ENCODE measurements around the gene GTF2F2. TPM values are rescaled to one million over a fixed set of nuclear protein-coding genes. Genes with fewer than 3 reads are reported as not detected.

Gene GTF2F2
- total RNA-seq, 2 experiments from 2014 or later: 20.1 to 25.1 TPM

DNA sequence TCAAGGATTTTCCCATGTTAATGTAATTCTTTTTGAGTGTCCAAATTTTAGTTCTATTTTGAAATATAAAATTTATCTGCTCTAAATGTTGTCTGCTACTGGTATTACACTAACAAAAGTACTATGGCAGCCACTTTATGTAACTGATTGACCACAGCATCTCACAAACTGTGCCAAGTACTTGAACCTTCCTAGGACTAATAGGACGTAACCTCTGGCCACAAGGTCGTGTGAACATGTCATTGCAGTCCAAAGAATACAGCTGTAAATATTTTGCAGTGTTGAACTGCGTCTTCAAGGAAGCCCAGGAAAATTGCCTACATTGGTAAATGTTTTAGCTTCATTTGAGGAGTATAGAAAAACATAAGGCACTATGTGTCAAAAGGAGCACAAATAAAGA lies 78.6 kb downstream of the GTF2F2 start:
- no peak overlapping the region for H3K4me3 ChIP-seq (ENCODE audit: low read depth, low read length, poor library complexity, severe bottlenecking)
- no peak overlapping the region for H3K4me2 ChIP-seq (ENCODE audit: low read length)
- H3K36me3 ChIP-seq (ENCODE audit: insufficient read depth, low read length): no peaks in the 10 kb centered on the region
- H4K20me1 ChIP-seq (ENCODE audit: insufficient read depth, low read length): no peaks in the 10 kb centered on the region
- TF ChIP-seq EZH2phosphoT487 (IDR thresholded peaks at IDR 0.05; ENCODE audit: borderline replicate concordance, low read depth, low read length): no peak
- TF ChIP-seq, protein P1, sequence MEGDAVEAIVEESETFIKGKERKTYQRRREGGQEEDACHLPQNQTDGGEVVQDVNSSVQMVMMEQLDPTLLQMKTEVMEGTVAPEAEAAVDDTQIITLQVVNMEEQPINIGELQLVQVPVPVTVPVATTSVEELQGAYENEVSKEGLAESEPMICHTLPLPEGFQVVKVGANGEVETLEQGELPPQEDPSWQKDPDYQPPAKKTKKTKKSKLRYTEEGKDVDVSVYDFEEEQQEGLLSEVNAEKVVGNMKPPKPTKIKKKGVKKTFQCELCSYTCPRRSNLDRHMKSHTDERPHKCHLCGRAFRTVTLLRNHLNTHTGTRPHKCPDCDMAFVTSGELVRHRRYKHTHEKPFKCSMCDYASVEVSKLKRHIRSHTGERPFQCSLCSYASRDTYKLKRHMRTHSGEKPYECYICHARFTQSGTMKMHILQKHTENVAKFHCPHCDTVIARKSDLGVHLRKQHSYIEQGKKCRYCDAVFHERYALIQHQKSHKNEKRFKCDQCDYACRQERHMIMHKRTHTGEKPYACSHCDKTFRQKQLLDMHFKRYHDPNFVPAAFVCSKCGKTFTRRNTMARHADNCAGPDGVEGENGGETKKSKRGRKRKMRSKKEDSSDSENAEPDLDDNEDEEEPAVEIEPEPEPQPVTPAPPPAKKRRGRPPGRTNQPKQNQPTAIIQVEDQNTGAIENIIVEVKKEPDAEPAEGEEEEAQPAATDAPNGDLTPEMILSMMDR (conservative IDR thresholded peaks at IDR 0.05; ENCODE audit: low read length): no peak
- no peaks in the 10 kb centered on the region for H3K9me2 ChIP-seq (ENCODE audit: insufficient read depth, low read length)
- no peak overlapping the region for H2AFZ ChIP-seq (ENCODE audit: low read length)
- no peak overlapping the region for H3K27ac ChIP-seq (ENCODE audit: low read depth, low read length, poor library complexity, severe bottlenecking)
- DNase-seq (ENCODE audit: low spot score): no peak
- BruUV-seq (replicated peaks): no TSS peak
- H3K9me3 ChIP-seq (ENCODE audit: low read length): no peaks in the 10 kb centered on the region
- H3K4me1 ChIP-seq (ENCODE audit: insufficient read depth, low read length, poor library complexity, severe bottlenecking): no peaks in the 10 kb centered on the region
- POLR2A ChIA-PET: interaction anchor here (0.6 to 1.3 kb wide), 3 partner anchors 11 to 168 kb away, joined by 3 to 5 read pairs (median 3); no protein-coding TSS in a partner anchor
- intact Hi-C loops (cut with micrococcal nuclease; ENCODE audit: unreplicated experiment): no loop called here
- no peaks in the 10 kb centered on the region for H3K79me2 ChIP-seq (ENCODE audit: insufficient read depth, low read depth, low read length)
- CTCF ChIA-PET (ENCODE audit: unreplicated experiment): interaction anchor here (0.6 kb wide), 1 partner anchor 29 kb away, joined by 3 read pairs; no protein-coding TSS in a partner anchor

DNA sequence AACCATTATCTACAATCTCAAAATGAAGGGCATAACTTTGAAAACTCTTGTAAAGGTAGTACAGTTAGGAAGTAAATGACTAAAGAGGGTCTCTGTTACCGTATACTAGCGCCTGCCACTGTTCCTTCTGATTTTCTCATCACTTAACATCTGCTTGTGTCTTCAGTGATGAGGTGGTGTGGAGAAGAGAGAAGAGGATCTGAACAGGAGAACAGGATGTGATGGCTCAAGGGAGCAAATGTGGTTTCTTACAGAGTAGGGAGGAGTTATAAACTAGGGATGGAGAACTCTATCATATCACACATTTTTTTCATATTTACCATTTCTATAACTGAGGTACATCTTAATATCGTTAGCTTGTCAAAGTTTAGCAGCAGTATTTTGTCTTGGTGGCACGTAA lies 79.4 kb downstream of the GTF2F2 start:
- no peaks in the 10 kb centered on the region for H3K9me3 ChIP-seq (ENCODE audit: low read length)
- ChIA-PET POLR2A (interaction anchor here (0.9 kb wide), 1 partner anchor 140 kb away, joined by 3 read pairs; no protein-coding TSS in a partner anchor), CTCF (ENCODE audit: unreplicated experiment) (no interaction called here)
- H3K4me3 ChIP-seq (ENCODE audit: low read depth, low read length, poor library complexity, severe bottlenecking): no peak overlapping the region
- BruUV-seq (replicated peaks): no TSS peak
- no peaks in the 10 kb centered on the region for H3K4me1 ChIP-seq (ENCODE audit: insufficient read depth, low read length, poor library complexity, severe bottlenecking)
- no peak overlapping the region for H2AFZ ChIP-seq (ENCODE audit: low read length)
- TF ChIP-seq, protein P1 (conservative IDR thresholded peaks at IDR 0.05; ENCODE audit: low read length): no peak
- TF ChIP-seq EZH2phosphoT487 (IDR thresholded peaks at IDR 0.05; ENCODE audit: borderline replicate concordance, low read depth, low read length): no peak
- H3K79me2 ChIP-seq (ENCODE audit: insufficient read depth, low read depth, low read length): no peaks in the 10 kb centered on the region
- H3K36me3 ChIP-seq (ENCODE audit: insufficient read depth, low read length): no peaks in the 10 kb centered on the region
- H3K9me2 ChIP-seq (ENCODE audit: insufficient read depth, low read length): no peaks in the 10 kb centered on the region
- no peak overlapping the region for H3K4me2 ChIP-seq (ENCODE audit: low read length)
- no peaks in the 10 kb centered on the region for H4K20me1 ChIP-seq (ENCODE audit: insufficient read depth, low read length)
- H3K27ac ChIP-seq (ENCODE audit: low read depth, low read length, poor library complexity, severe bottlenecking): no peak overlapping the region
- intact Hi-C loops (cut with micrococcal nuclease; ENCODE audit: unreplicated experiment): no loop called here
- DNase-seq (ENCODE audit: low spot score): no peak

DNA sequence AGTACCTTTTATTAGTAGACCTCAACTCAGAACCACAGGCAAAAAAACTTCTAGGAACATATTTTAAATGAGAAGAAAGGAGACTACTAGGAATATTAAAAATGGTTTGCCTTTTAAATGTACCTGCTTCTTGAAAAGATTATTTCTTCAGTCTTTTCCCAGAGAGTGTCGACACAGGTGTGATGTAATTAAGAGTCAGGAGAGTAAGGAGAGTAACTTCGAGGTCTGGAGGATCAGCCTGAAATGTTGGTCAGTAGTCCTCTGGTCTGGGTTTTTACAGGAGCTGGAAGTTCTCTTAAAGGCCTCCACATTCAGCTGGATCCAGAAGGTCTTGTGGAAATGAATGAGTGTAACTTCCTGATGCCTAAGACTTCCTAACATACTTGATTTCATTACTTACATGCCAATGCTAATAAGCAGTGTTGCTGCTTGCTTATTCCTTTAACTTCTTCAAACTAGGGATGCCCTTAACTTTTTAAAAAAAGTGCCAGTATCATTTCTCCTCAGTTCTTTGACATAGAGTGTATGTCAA lies 80.5 kb downstream of the GTF2F2 start, which contains the start of gene KCTD4:
TSS of gene KCTD4 (minus strand) at position 345 of the 532 bp plus-strand sequence. CDS start 6,478 bp downstream, outside the sequence.
- H3K4me1 ChIP-seq (ENCODE audit: insufficient read depth, low read length, poor library complexity, severe bottlenecking): no peaks in the 10 kb centered on the region
- H3K9me2 ChIP-seq (ENCODE audit: insufficient read depth, low read length): no peaks in the 10 kb centered on the region
- H3K4me3 ChIP-seq (ENCODE audit: low read depth, low read length, poor library complexity, severe bottlenecking): no peak within 1 kb of the TSS
- H3K27ac ChIP-seq (ENCODE audit: low read depth, low read length, poor library complexity, severe bottlenecking): no peak within 1 kb of the TSS
- H4K20me1 ChIP-seq (ENCODE audit: insufficient read depth, low read length): no peaks in the 10 kb centered on the region
- intact Hi-C loops (cut with micrococcal nuclease; ENCODE audit: unreplicated experiment): no loop called here
- ChIA-PET CTCF (ENCODE audit: unreplicated experiment) (no interaction called here), POLR2A (interaction anchor here (0.9 kb wide), 1 partner anchor 141 kb away, joined by 3 read pairs; no protein-coding TSS in a partner anchor)
- H3K36me3 ChIP-seq (ENCODE audit: insufficient read depth, low read length): no peaks in the 10 kb centered on the region
- TF ChIP-seq, protein P1 (conservative IDR thresholded peaks at IDR 0.05; ENCODE audit: low read length): no peak
- TF ChIP-seq EZH2phosphoT487 (IDR thresholded peaks at IDR 0.05; ENCODE audit: borderline replicate concordance, low read depth, low read length): no peak
- no peaks in the 10 kb centered on the region for H3K9me3 ChIP-seq (ENCODE audit: low read length)
- H2AFZ ChIP-seq (ENCODE audit: low read length): no peak within 1 kb of the TSS
- no peak within 1 kb of the TSS for H3K4me2 ChIP-seq (ENCODE audit: low read length)
- H3K79me2 ChIP-seq (ENCODE audit: insufficient read depth, low read depth, low read length): no peaks in the 10 kb centered on the region
- DNase-seq (ENCODE audit: low spot score): no peak
- BruUV-seq (replicated peaks): no TSS peak
